RCC 7860 (cell line): Measurements from ENCODE around the gene ADGRG2.

Source experiments
- DNase-seq: peaks from one replicate; pipeline ENCODE4 v3.0.0-alpha.2; 2015; ENCODE audit warnings: low spot score
- FAIRE-seq: peaks from 2 replicates; lab custom pipeline; 2012; peaks lifted over from hg19 to GRCh38; lab: Jason Lieb, UNC

Gene ADGRG2

DNA sequence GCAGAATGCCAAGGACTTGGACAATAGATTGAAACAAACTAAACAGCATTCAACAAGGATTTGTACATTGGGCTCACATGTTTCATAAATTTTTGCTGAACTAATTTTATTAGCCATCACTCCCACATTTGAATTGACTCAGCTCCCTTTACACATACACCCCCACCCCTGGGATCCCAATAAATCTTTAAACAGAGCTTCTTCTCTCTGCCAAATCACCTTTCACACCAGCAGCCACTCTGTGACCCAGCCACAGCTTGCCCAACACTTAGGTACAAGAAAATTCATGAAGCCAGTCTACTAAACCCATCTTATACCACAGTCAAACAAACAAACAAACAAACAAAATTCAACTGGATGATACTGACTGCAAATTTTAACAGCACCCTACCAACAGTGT, 159.9 kb downstream of the ADGRG2 start:
- FAIRE-seq, result no peak

DNA sequence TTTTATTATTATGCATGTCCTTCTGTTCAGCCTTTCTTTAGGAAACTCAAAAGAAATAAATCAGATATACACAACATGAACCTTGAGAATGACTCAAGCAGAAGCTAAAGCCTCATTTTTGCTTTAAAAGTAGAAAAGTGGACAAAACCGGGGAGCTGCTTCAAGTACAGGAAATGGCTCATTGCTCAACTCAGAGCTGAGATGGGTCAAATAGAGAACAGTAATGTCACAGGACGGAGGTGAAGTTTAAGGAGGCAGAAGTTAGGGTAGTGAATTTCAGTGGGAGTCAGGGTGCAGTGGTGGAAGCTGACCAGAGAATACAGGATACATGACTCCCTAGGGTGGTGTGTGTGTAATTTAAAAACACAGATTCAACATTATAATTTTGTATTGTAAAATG, 160.6 kb downstream of the ADGRG2 start:
- no peak for DNase-seq

More for the DNA sequence above, 159.9 kb downstream of the ADGRG2 start:
- DNase-seq, result no peak

DNA sequence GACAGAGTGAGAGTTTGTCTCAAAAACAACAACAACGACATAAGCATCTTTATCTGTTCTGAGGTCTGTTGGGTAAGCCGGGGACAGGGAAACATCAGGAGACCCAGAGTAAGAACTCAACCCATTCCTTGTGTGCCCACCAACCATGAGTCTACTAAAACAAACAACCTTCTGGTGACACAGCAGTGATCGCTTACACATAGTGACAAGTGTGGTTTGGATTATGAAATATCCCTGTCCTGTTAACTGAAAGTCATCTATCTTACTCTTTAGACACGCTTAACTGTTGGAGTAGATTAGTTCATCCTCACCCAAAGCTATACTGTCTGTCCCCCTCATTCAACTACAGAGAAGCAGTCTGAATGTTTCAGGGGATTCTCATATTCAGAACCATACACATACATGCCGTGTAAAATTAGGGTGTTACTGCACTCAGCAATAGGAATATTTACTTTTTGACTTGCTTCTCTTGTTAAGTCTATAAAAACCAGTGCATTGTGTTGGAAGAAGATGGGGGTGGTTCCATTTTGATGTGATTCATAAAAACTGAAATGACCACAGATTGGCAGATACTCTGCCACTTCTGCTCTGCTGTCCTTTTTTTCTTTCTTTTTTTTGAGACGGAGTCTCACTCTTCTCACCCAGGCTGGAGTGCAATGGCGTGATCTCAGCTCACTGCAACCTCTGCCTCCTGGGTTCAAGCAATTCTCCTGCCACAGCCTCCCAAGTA, 165.8 kb downstream of the ADGRG2 start:
- peak; percentile 5 for DNase-seq
- FAIRE-seq, result no peak

More for the DNA sequence above, 160.6 kb downstream of the ADGRG2 start:
- FAIRE-seq, result no peak

DNA sequence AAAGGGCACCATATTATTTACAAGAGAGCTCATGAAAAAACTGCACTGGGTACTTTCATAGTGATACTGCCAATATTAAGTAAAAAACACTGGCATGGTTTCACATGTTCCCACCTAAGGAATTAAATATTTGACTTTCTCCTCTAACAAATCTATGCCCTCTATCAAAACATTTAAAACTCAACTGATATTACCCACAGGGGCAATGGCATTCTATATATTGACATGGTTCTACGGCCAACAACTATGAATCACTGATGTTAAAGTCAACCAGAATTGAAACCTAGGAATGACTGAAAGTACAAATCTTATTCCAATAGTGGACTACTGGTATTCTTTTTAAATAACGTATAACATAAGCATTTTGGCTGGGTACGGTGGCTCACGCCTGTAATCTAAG, 166.6 kb downstream of the ADGRG2 start:
- FAIRE-seq (no peak), DNase-seq (no peak)

DNA sequence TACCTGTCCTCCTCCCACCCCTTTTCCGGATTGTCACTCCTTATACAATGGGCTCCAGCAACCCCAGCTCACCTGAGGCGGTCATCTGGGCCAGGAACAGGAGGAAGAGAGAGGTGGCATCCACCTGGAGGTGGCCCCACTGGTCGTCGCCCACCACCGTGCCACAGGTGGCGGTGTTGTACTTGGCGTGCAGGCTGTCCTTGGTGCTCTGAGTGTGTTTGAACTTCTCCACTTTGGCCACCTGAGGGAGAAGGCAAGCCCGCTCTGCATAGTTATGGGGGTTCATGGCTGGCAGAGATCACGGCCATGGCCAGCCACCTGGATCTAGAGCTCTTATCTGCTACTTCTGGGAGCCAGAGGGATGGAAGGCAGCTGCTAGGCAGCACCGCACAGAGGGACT, 171.2 kb downstream of the ADGRG2 start:
- DNase-seq, result no peak
- FAIRE-seq, result no peak

DNA sequence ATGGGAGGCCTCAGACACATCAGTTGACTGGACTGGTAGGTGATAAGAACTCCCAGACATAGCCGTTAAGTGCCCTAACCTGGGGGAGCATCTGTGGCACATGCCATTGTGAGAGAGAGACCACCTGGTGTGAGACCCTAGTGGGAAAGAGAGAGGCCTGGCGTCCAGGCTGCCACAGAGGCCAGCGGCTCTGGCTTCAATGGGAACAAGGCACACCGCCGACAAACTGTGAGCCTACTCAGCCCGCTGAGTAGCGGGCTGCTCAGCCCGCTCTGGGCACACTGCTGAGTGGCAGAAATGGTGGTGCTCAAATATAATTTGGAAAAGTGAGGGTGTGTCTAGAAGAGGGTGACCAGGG, 172.3 kb downstream of the ADGRG2 start:
- no peak for DNase-seq
- no peak for FAIRE-seq

DNA sequence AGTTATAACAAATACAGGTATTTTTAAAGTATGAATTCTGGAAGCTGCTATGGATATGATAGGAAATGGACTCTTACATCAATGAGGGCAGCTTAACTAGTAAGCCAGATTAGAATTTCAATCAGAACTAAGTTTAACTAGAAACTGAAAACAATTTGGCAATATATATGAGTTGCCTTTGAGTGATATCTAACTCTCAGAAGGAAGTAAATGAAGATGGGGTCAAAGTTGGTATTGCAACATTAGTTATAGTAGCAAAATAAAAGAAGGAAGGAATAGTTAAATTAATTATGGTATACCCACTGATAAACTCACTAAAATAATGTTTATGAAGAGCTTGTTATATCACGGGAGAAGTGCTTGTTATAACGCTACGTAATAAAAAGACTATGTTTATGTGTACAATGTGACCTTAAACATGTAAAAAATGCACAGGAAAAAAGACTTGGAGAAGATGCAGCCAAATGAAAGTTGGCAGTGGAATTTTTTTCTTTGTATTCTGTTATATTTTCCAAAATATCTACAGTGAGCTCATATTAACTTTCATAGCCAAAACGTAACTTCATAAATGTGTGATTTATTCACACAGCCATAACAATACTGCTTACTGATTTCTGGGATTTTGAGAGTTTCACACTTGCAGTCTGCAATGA, 172.9 kb downstream of the ADGRG2 start:
- no peak for DNase-seq
- no peak for FAIRE-seq

DNA sequence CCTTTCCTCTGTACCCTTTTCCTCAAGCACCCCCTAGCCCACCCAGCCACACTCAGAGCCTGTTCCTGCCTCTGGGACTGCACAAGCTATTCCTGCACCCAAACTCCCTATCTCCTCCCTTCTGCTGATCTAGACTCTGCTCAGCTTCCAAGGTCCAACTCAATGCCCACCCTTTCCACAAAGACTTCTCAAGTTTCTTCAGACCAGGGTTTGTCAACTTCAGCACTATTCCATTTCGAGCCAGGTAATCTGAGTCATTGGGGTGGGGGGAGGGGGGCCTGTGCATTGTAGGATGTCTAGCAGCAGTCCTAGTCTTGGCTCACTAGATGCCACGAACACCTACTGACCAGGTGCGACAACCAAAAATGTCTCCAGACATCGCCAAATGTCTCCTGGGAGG, 175.7 kb downstream of the ADGRG2 start:
- no peak for FAIRE-seq
- no peak for DNase-seq

DNA sequence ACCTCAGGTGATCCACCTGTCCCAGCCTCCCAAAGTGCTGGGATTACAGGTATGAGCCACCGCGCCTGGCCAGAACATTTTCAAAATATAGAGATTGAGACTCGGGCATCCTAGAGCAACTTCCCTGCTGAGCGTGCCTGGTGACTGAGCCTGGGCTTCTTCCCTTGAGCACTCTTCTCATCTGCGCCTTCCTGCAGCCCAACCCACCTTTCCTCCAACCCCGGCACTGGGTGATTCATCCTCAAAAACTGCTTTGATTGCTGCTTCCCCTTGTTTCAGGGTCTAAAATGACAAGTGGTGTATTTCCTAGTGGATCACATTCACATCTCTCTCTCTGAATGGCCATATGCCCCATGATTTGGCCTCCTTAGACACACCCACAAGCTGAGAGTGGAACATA, 176.1 kb downstream of the ADGRG2 start:
- FAIRE-seq (no peak), DNase-seq (no peak)

DNA sequence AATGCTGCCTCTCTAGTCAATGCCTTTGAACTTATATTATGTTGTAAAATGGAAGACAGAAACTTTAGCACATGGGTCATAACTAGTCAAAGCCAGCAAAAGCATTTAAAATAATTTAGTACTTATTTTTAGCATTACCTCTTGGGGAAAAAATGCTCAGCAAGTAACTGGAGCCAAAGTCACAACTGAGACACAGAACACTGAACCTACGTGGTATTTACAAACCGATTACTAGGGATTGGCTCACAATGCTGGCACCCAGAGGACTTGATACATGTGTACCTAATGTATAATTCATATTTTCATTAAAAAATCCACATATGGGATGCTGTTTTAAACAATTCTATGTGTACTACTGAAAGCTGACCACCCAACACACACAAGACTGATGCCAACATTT, 176.8 kb downstream of the ADGRG2 start:
- FAIRE-seq (no peak), DNase-seq (no peak)

DNA sequence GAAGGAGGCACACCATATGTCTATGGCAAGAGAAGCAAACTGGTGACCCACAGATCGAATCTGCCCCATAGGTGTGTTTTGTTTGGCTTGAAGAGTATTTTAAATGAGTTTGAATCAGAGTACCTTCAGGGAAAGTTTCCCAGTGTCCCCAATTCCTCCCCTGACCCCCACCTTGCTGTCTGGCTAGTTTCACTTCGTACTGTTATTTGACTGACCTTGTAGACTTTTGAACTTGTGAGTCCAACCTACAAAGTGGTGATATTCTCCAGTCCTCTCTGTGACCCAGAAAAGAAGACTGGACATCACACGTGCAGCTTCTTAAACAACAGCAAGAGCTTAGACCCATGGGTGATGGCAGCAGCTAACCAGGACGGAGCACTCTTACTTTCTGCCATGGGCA, 177.8 kb downstream of the ADGRG2 start:
- FAIRE-seq (no peak), DNase-seq (no peak)

DNA sequence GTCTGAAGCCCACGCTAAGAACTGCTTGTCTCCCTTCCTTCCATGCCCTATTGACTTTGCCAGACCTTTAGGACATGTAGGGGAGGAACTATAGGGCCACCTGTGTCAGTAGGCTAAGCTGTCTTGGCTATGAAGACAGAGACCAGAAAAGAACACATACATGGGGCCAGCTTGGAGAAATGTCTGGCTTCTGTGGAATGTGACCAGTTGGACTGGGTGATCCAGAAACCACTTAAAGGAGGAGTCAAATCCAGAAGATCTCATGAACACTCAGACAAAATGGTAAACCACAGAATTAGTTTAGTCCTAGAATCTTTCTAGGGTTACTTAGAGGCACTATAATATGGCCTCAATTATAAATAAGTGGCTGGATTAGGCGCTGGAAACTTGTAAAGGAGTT, 180.4 kb downstream of the ADGRG2 start:
- no peak for FAIRE-seq
- DNase-seq, result no peak
